HG02588 (cell line): Measurements from ENCODE around the gene EHMT1.
"Not testable (repeated sequence)": the region's sequence is repeated elsewhere in the genome, so short reads cannot be mapped to it uniquely, and the experiment has no call there.

ENCODE experiments used
- ATAC-seq: cut with Tn5 transposase; IDR thresholded peaks from one replicate; pipeline ENCODE4 v1.9.1; 2021; ENCODE audit warnings: mild to moderate bottlenecking, moderate library complexity; ENCODE audit not compliant: unreplicated experiment

The EHMT1 gene

GRCh38 chr9:137757613-137758029, 138.8 kb downstream of the EHMT1 start:
- ATAC-seq, result no peak

GRCh38 chr9:137758067-137758466, 139.3 kb downstream of the EHMT1 start:
- ATAC-seq, result no peak

- ATAC-seq, result no peak
These were observed 140.3 kb downstream of the EHMT1 start for GRCh38 chr9:137759117-137759516.

- no peak for ATAC-seq
These were observed 141.0 kb downstream of the EHMT1 start for GRCh38 chr9:137759649-137760321.

- ATAC-seq, result no peak
These were observed 141.6 kb downstream of the EHMT1 start for GRCh38 chr9:137760426-137760825.

GRCh38 chr9:137761032-137761431, 142.2 kb downstream of the EHMT1 start:
- no peak for ATAC-seq

GRCh38 chr9:137761793-137762192, 143.0 kb downstream of the EHMT1 start:
- no peak for ATAC-seq

- ATAC-seq, result peak; percentile 57
These were observed 143.7 kb downstream of the EHMT1 start for GRCh38 chr9:137762414-137763061.

- ATAC-seq, result no peak
These were observed 144.6 kb downstream of the EHMT1 start for GRCh38 chr9:137763271-137763955.

- ATAC-seq, result no peak
These were observed 145.4 kb downstream of the EHMT1 start for GRCh38 chr9:137764171-137764671.

GRCh38 chr9:137764981-137765380, 146.2 kb downstream of the EHMT1 start:
- ATAC-seq, result no peak

- no peak for ATAC-seq
These were observed 146.7 kb downstream of the EHMT1 start for GRCh38 chr9:137765536-137765935.

- ATAC-seq, result no peak
These were observed 152.8 kb downstream of the EHMT1 start for GRCh38 chr9:137771580-137771979.

GRCh38 chr9:137772281-137772873, 153.6 kb downstream of the EHMT1 start:
- ATAC-seq, result no peak

GRCh38 chr9:137774775-137775386, 156.1 kb downstream of the EHMT1 start:
- ATAC-seq, result no peak

GRCh38 chr9:137776306-137776995, 157.6 kb downstream of the EHMT1 start:
- ATAC-seq, result no peak

GRCh38 chr9:137777761-137778160, 159.0 kb downstream of the EHMT1 start:
- ATAC-seq, result no peak

GRCh38 chr9:137778336-137778735, 159.5 kb downstream of the EHMT1 start:
- ATAC-seq, result no peak

GRCh38 chr9:137778914-137779313, 160.1 kb downstream of the EHMT1 start:
- no peak for ATAC-seq

GRCh38 chr9:137780031-137780430, 161.2 kb downstream of the EHMT1 start:
- ATAC-seq, result not testable (repeated sequence)
